Posterior cingulate gyrus (tissue), 11 donors: ENCODE results near the gene AP2M1.
"Not testable (repeated sequence)": the region's sequence is repeated elsewhere in the genome, so short reads cannot be mapped to it uniquely, and the experiment has no call there.

Source experiments
- DNase-seq, 10 donors: peaks; one replicate each; pipeline versions ENCODE4 v3.0.0 to v3.0.0-alpha.2; 2020 to 2021; ENCODE audit warnings: mixed read lengths in 3 of 10
- intact Hi-C: fragments of 100-400 bp; cut with DNase I; formaldehyde crosslinking; loops from one replicate; pipeline ENCODE4 v1.15.1; 2023

AP2M1 gene

DNA sequence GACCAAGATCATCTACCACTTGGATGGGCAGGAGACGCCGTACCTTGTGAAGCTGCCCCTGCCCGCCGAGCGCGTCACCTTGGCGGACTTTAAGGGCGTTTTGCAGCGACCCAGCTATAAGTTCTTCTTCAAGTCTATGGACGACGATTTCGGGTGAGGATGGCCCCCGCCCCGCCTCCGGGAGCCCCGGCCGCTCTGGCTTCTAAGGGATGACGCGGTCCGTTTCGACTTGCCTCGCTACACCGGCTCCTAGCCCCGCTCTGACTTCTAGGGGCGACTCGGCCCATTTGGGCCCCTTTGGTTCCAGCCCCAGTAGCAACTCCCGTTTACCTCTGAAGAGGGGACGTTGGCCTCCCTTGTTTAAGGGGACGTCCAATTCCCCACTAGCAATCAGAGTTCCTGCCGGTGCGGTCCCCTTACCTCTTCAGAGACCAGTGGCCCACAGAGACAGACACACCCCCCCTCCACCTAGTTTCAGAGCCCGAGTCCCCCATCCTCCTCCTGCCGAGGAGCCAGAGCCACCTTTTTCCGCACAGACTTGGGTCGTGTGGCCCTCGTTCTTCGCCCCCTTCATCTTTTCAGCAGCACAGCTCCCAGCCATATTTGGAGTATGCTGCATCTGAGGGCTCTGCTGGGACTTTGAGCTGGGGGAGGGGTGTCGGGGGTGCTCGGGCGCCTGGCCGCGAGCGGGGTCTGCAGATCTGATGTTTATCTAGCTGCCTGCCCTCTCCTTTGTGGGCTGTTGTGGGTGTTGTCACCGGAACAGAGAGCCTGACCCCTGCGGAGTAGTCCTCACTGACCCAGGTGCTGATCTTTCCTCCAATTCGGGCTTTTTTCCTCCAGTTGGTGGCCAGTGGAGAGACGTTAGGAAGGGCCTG is 18.8 kb upstream of the AP2M1 start:
- intact Hi-C loops = loop anchor here (1.0 to 5.0 kb wide), 3 partner anchors 18 to 139 kb away; partner anchors contain the start of genes ABCC5 and AP2M1
- DNase-seq = peak in 6 of 10 donors; percentile 22 to 90 (median 35)

DNA sequence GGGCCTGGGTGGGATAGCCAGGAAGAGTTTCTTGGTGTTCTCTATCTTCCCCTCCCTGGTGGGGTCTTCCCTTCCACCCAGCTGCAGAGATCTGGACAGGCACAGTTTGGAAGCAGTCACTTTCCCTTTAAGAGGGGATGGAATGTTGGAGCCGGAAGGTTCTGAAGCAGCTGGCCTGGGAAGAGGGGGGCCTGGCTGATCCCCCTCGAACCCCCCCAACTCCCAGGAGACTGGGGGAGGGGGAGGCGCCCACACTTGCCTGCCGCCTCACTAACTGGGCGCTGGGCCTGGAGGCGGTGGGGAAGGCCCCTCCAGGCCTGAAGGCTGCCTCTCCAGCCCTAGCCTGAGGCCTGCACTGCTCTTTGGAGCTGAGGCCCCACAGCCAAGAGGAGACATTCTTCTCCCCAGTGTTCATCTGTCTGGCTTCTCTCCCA is 18.1 kb upstream of the AP2M1 start:
- intact Hi-C loops = loop anchor here (5.0 kb wide), 1 partner anchor 139 kb away; the partner anchor contains the start of gene ABCC5
- DNase-seq = peak in 7 of 10 donors; percentile 35 to 92 (median 51)

DNA sequence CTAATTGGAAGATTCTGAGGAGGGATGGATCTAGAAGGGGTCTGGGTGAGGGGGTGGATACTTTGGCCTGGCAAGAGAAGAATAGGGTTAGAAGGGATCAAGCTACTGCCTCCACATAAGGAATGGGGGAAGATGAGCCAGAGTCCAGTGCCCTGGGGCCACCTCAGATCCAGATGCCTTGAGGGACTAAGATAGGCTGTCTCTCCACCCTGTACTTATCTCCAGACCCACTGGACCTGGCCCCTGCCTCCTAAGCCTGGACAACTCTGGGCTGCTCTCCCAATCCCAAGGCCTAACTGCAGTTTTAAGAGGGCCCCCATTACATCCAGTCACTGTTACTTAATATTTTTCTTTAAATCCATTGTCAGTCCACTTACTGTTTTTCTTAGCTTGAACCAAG is 17.4 kb upstream of the AP2M1 start:
- intact Hi-C loops = loop anchor here (5.0 kb wide), 1 partner anchor 140 kb away; the partner anchor contains the start of gene ABCC5
- peak in 1 of 10 donors; percentile 70 for DNase-seq

DNA sequence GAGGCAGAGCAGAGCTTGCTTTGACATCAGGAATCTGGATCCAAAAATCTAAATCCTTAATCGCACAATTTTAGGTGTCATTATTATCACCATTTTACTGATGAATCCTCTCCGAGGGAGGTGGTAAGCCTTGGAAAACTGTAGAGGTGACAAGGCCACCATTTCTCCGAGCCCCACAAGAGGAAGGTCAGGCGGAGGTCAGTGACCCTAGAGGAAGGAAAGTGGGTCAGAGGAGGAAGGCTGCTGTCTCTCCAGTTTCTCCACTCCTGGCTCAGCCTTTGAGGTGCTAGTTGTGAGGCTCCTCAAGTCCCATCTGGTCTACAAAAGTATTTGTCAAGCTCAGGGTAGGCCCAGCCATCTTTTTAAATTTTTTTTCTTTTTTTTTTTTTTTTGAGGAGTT is 16.3 kb upstream of the AP2M1 start:
- intact Hi-C loops = loop anchor here (5.0 kb wide), 1 partner anchor 141 kb away; the partner anchor contains the start of gene ABCC5
- no peak for DNase-seq

DNA sequence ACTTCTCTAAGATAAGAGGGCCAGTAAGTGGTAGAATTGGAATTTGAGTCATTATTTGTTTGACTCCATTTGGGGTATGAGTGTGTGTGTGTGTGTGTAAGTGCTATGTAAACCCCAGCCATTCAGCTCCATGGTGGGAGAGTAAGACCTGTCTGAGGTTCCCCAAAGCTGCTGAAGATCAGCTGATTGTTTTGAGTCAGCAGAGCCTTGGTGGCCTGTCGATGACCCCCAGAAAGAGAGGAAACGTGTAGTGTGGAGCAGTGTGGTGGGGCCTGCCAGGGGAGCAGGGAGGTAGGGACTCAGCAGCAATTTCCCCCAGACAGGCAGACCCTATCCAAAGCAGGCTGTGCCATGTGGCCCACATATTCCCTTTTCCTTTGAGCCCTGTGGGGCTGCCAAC is 14.2 kb upstream of the AP2M1 start:
- no peak for DNase-seq
- intact Hi-C loops = no loop called here

DNA sequence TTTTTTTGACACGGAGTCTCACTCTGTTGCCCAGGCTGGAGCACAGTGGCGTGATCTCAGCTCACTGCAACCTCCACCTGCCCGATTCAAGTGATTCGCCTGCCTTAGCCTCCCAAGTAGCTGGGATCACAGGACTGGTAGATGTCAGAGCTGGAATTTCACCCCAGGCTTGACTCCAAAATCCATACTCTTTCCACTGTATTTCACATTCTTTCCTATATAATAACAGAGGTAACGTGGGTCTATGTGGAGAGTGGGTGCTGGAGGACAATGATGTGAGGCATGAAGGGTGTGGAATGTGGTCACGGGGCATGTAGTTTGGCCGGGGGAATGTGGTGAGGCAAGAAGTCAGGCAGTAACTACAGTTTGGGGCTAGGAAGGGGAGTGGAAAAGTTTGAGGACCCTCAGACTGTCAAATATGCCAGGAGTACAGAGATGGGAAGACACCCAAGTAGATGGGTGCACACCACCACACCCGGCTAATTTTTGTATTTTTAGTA is 12.0 kb upstream of the AP2M1 start:
- DNase-seq = peak in 1 of 10 donors; percentile 10
- intact Hi-C loops = not testable (repeated sequence)

DNA sequence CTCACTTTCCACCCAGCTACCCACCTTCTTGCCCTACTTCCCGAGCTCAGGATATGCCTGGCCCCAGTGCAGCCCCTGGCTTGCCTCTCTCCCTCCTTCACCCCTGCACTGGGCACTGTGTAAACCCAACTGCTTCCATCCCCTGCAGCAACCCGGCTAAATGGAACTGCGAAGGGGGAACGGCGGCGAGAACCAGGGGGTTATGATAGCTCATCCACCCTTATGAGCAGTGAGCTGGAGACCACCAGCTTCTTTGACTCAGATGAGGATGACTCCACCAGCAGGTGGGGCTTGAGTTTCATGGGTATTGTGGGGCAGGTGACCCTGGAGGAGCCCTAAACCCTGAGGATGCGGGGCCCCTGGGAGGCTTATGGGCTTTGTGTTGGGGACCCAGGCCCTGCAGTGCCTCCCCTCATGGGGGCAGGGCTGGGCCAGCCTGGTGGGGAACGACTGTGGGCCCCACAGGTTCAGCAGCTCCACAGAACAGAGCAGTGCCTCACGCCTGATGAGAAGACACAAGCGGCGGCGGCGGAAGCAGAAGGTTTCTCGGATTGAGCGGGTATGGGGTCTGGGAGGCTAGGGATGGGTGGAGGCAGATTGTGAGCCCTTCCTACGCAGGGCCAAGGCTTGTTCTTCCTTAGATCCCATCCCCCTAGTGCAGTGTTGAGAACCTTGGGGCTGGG is 9.9 kb upstream of the AP2M1 start:
- DNase-seq = peak in 1 of 10 donors; percentile 64
- intact Hi-C loops = no loop called here

DNA sequence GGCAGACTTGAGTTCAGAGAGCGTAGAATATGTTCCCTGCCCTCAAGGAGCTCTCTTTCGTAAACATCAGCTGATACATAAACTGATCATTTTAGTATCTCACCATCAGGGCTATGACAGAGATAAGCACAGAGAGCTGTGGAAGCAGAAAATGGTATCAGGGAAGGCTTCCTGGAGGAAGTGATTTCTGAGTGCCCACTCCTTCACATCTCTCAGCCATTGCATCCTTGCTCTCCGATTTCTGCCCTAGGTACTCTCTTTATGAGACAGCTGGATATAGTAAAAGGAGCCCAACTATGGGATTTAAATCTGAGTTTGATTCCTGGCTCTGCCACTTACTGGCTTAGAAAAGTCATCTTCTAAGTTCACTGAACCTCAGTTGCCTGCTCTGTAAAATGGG is 9.1 kb upstream of the AP2M1 start:
- no peak for DNase-seq
- intact Hi-C loops = no loop called here

DNA sequence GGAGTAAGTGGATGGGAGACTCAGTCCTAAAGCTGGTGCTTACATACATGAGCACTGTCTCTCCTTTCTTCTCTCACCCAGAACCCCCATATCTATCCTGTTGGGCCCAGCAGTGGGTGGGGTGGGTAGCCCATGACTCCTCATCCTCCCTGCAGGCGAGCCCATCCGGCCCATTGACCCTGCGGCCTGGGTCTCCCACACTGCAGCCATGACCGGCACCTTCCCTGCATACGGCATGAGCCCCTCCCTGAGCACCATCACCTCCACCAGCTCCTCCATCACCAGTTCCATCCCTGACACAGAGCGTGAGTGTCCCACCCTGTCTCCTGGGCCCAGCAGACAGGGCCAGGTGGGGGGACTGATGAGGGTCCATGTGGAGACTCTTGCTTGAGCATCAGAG is 8.0 kb upstream of the AP2M1 start:
- DNase-seq = peak in 1 of 10 donors; percentile 42
- intact Hi-C loops = no loop called here

DNA sequence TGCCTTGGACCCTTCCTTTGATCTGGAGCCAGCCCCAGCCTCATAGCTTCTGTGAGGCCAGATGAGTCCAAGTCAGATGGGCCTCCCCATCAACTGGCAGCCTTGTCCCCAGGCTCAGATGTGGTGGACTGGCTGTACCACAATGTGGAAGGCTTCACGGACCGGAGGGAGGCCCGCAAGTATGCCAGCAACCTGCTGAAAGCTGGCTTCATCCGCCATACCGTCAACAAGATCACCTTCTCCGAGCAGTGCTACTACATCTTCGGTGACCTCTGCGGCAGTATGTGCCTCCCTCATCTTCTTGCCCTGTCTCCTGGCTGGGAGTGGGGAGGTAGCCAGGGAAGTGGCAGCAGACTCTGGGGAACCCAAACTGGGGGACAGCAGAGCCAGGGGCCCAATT is 6.9 kb upstream of the AP2M1 start:
- peak in 1 of 10 donors; percentile 25 for DNase-seq
- intact Hi-C loops = no loop called here

DNA sequence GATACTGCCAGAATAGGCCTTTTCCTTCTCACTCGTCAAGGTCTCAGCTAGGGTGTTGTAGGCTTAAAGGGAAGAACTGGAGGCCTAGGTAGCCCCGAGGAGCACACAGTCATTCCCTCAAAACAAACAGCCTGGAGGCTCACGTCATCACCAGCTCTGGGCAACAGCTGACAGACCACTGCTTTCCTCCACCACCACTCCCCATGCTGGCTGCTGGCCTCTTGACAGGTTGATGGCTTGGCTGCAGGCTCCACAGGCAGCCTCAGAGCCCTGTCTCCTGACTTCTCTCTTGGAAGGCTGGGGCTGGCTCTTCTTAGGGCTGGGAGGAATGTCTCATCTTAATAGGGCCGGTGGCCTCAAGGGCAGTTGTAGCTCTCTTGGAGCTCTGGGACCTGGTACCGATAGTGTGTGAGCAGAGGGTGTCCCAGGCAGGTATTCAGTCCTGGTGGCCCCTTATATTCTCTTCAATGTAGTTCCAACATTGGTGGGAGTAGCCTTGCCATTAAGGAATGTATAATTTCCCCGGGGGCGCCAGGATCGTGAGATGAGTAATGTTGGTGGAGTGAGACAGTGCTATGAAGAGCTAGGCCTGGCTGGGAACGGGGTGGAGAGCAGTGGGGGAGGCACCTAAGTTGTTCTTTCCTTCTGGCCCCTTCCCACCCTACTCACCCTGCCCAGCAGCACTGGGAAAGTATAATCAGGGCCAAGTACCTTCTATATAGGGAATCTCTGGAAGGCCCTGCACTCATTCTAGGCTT is 6.1 kb upstream of the AP2M1 start:
- DNase-seq = peak in 1 of 10 donors; percentile 31
- intact Hi-C loops = no loop called here

DNA sequence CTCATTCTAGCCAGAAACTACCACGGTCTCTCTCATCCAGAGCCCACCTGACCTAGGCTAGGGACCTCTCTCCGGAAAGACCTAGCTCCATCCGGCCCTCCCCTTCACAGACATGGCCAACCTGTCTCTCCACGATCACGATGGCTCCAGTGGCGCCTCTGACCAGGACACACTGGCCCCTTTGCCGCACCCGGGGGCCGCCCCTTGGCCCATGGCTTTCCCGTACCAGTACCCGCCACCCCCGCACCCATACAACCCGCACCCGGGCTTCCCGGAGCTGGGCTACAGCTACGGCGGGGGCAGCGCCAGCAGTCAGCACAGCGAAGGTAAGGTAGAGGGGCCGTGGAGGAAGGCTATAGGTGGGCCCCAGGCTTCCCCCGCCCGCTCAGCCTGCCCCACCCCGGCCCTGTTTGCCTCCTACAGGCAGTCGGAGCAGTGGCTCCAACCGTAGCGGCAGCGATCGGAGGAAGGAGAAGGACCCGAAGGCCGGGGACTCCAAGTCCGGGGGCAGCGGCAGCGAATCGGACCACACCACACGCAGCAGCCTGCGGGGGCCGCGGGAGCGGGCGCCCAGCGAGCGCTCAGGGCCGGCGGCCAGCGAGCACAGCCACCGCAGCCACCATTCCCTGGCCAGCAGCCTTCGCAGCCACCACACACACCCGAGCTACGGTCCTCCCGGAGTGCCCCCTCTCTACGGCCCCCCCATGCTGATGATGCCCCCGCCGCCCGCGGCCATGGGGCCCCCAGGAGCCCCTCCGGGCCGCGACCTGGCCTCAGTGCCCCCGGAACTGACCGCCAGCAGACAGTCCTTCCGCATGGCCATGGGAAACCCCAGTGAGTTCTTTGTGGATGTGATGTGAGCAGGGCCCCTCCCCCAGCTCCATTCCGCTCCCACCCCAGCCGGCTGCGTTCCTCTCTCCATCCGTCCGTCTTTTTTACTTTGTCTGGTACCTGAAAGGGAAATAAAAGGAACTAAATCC is 4.5 kb upstream of the AP2M1 start:
- intact Hi-C loops = no loop called here
- DNase-seq = peak in 1 of 10 donors; percentile 77

DNA sequence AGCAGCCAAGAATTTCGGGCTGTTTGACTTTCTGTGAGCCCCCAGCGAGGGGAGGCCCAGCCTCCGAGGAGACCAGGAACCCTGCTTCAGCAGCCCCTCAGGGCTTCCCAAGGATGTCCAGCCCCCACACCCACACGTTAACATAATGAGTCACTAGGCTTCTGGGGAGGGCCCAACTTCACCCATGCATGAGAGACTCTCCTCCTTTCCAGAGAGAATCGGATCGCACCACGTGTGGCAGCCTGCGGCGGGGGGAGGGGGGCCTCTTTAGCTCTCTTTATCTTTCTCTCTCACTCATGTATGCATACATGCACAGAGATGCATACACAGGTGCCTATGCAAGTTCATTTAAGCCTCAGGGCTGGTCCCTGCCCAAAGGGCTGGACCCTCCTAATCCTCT is 3.1 kb upstream of the AP2M1 start:
- intact Hi-C loops = no loop called here
- peak in 1 of 10 donors; percentile 50 for DNase-seq

DNA sequence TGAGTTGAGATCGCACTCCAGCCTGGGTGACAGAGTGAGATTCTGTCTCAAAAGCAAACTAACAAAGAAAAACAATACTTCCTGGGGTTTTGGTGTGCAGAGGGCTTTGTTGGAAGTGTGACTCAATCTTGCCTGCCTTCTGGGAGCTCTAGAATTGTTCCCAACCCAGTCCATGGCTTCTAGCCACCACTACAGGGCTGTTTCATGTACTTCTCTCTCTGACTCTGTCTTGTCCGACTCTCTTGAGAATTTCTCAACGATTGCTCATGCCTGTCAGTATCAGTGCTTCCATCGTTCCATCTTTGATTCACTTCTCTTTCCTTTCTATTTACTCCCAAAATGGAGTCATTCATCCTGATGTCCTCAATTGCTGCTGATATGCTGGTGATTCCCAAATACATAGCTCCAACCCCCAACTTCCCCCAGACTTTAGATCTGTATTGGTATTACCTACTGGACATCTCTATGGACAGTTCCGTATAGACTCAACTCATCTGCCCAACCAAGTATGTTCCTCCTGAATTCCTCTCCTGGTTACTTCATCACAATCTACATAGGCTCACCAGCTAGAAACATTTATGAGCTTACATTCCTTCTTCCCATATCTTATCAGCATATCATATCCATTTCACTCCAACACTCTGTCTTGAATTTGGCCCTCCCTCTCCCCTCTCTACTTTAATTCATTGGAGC is 1.8 kb upstream of the AP2M1 start:
- intact Hi-C loops = no loop called here
- DNase-seq = no peak

DNA sequence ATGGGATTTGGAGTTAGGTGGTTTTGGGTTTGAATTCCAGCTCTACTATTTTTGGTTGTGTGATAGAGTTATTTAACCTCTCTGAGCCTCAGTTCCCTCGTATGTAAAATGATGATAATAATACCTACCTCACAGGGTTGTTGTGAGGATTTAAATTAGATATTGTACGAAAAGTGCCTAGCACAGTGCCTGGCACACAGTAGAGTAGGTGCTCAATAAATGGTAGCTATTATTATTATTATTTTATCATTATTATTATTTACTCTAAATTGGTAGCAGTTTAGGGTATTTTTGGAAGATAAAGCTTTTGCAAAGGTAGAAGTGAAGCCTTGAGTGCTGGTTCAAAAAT is 1.3 kb upstream of the AP2M1 start:
- intact Hi-C loops = no loop called here
- no peak for DNase-seq

DNA sequence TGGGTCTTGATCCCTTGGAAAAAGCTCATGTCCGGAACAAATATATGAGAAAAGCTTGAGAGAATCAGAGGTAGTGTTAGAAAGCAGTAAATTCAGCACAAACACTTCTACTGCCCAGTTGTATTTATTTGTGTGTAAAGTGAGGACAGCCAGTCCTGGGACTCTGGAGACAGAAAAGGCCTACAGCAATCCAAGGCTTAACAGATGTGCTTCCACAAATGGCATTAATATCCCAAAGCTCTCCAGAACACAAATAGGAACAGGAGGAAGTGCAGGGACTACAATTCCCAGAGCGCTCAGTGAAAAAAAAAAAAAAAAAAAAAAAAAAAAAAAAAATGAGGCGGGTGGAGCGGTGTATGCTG is 390 bp upstream of the AP2M1 start:
- no peak for DNase-seq

DNA sequence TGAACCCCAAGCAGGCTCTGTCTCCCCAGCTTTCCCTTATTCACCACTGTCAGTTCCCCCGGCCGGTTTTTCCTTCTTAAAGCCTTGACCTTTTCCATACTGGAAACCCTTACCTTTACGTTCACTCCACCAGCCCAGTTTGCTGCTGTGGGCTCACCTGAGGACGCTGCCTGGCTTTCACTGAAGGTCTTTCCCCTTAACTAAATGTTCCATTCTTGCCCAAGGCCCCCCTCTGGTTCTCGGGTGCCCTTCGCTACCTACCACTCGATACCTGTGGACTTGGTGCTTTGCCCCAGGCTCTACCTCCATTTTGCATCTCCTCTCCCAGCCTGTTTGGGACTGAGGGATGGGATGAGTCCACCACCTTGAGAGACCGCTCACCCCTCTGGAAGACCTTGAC is 851 bp downstream of the AP2M1 start:
- intact Hi-C loops = no loop called here
- peak in 2 of 10 donors; percentile 49 to 62 for DNase-seq

More for the DNA sequence above, 390 bp upstream of the AP2M1 start:
- intact Hi-C loops = loop anchor here (1.0 kb wide), 2 partner anchors 11 to 19 kb away; partner anchors contain the start of gene DVL3

DNA sequence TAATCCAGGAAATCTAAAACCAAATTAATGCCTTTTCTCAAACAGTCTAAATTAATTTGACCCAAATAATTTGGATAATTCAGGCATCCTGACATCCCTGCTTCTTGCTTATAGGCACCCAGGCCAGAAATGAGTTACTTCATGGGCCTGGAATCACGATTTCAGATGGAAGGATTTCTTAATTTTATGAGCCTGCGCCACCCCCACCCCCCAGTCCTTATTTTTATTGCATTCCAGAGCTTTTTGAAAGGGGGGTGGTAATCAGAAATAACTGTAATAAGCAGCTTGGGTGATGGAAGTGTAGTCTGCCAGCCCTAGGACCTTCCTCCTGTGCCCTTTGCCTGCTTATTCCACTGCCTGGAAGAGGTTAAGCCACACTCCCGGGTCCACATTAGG is 1.3 kb downstream of the AP2M1 start:
- DNase-seq = no peak
- intact Hi-C loops = no loop called here
